ENCODE measurements around the gene ZNF628. TPM values are rescaled to one million over a fixed set of nuclear protein-coding genes. Genes with fewer than 3 reads are reported as not detected.

ZNF628 gene
- total RNA-seq, 1 experiment from 2014 or later, result 13.0 TPM

- Mint-ChIP-seq H3K9me3 (ENCODE audit: low read depth, unreplicated experiment) (no peaks in the 10 kb centered on the region), H3K4me1 (ENCODE audit: low read depth, unreplicated experiment) (peaks cover 9% of the 10 kb centered on the region), H3K27ac (ENCODE audit: unreplicated experiment) (peak overlapping the region; percentile 78), H3K27me3 (ENCODE audit: unreplicated experiment) (peaks cover 1% of the 10 kb centered on the region), H3K36me3 (ENCODE audit: insufficient read depth, unreplicated experiment) (peaks cover 58% of the 10 kb centered on the region), H3K4me3 (ENCODE audit: low read depth, unreplicated experiment) (peak overlapping the region; percentile 64)
- CTCF ChIA-PET, result interaction anchor here (0.8 to 1.9 kb wide), 6 partner anchors 8 to 139 kb away, joined by 3 to 8 read pairs (median 4); partner anchors contain the start of gene ZNF784
- no peak for TF ChIP-seq CTCF (IDR thresholded peaks at IDR 0.05; ENCODE audit: unreplicated experiment)
- TSS peak; percentile 79 for BruUV-seq (replicated peaks)
- intact Hi-C loops (cut with micrococcal nuclease; ENCODE audit: unreplicated experiment), result no loop called here
- DNase-seq, result no peak
Observed at GRCh38 chr19:55485439-55486011, 9.1 kb downstream of the ZNF628 start.

GRCh38 chr19:55486043-55486970, 9.9 kb downstream of the ZNF628 start:
- peak overlapping the region; percentile 78 for H3K27ac Mint-ChIP-seq (ENCODE audit: unreplicated experiment)
- intact Hi-C loops (cut with micrococcal nuclease; ENCODE audit: unreplicated experiment), result no loop called here
- H3K4me1 Mint-ChIP-seq (ENCODE audit: low read depth, unreplicated experiment), result peaks cover 9% of the 10 kb centered on the region
- DNase-seq, result no peak
- CTCF ChIA-PET, result interaction anchor here (0.8 to 1.9 kb wide), 3 partner anchors 9 to 19 kb away, joined by 3 to 8 read pairs (median 4); no protein-coding TSS in a partner anchor
- peaks cover 9% of the 10 kb centered on the region for H3K27me3 Mint-ChIP-seq (ENCODE audit: unreplicated experiment)
- BruUV-seq (replicated peaks), result no TSS peak
- TF ChIP-seq CTCF (IDR thresholded peaks at IDR 0.05; ENCODE audit: unreplicated experiment), result no peak
- no peaks in the 10 kb centered on the region for H3K9me3 Mint-ChIP-seq (ENCODE audit: low read depth, unreplicated experiment)
- peaks cover 58% of the 10 kb centered on the region for H3K36me3 Mint-ChIP-seq (ENCODE audit: insufficient read depth, unreplicated experiment)
- peak overlapping the region; percentile 64 for H3K4me3 Mint-ChIP-seq (ENCODE audit: low read depth, unreplicated experiment)

- no peak for DNase-seq
- no TSS peak for BruUV-seq (replicated peaks)
- CTCF ChIA-PET, result no interaction called here
- no peak overlapping the region for H3K4me3 Mint-ChIP-seq (ENCODE audit: low read depth, unreplicated experiment)
- peaks cover 9% of the 10 kb centered on the region for H3K4me1 Mint-ChIP-seq (ENCODE audit: low read depth, unreplicated experiment)
- peak overlapping the region; percentile 15 for H3K27ac Mint-ChIP-seq (ENCODE audit: unreplicated experiment)
- no peak for TF ChIP-seq CTCF (IDR thresholded peaks at IDR 0.05; ENCODE audit: unreplicated experiment)
- intact Hi-C loops (cut with micrococcal nuclease; ENCODE audit: unreplicated experiment), result no loop called here
- H3K9me3 Mint-ChIP-seq (ENCODE audit: low read depth, unreplicated experiment), result no peaks in the 10 kb centered on the region
- peaks cover 19% of the 10 kb centered on the region for H3K27me3 Mint-ChIP-seq (ENCODE audit: unreplicated experiment)
- H3K36me3 Mint-ChIP-seq (ENCODE audit: insufficient read depth, unreplicated experiment), result peaks cover 58% of the 10 kb centered on the region
Observed at GRCh38 chr19:55486971-55487923, 10.8 kb downstream of the ZNF628 start.

All from Calu3 (cell line).